IMR-90 (cell line): ENCODE results near the gene ITPK1.

Experiments
- BHLHE40 ChIP-seq: fragments of 150-350 bp; IDR thresholded peaks from 2 replicates; pipeline ENCODE4 v1.6.1; 2016; ENCODE audit warnings: mild to moderate bottlenecking, low read depth, low read length
- CHD1 ChIP-seq: IDR thresholded peaks from 2 replicates; pipeline ENCODE4 v1.6.1; 2012; ENCODE audit warnings: low read depth, low read length, improper control_type of control experiment
- CTCF ChIP-seq: conservative IDR thresholded peaks from 2 replicates; pipeline ENCODE4 v1.5.1; 2012; ENCODE audit warnings: mild to moderate bottlenecking, low read depth, low read length, improper control_type of control experiment
- POLR2A ChIP-seq: IDR thresholded peaks from 2 replicates; pipeline ENCODE4 v1.6.1; 2012; ENCODE audit warnings: mild to moderate bottlenecking, low read depth, low read length
- RCOR1 ChIP-seq: IDR thresholded peaks from 2 replicates; pipeline ENCODE4 v1.6.1; 2012; ENCODE audit warnings: mild to moderate bottlenecking, low read length, improper control_type of control experiment; ENCODE audit not compliant: insufficient replicate concordance

GRCh38 chr14:93063393-93063792, 52.3 kb downstream of the ITPK1 start:
- no peak for TF ChIP-seq POLR2A
- TF ChIP-seq CTCF, result no peak
- no peak for TF ChIP-seq BHLHE40
- TF ChIP-seq RCOR1, result no peak
- no peak for TF ChIP-seq CHD1
